Measurements from ENCODE around the gene TEDC1.

TEDC1 gene

GRCh38 chr14:105484997-105485393 lies 6.1 kb upstream of the TEDC1 start:
- DNase-seq (ENCODE audit: low read depth in 2 of 2): no peak

- no peak for DNase-seq (ENCODE audit: low read depth in 2 of 2)
Measured at GRCh38 chr14:105485739-105486162, 5.3 kb upstream of the TEDC1 start.

- no peak for DNase-seq (ENCODE audit: low read depth in 2 of 2)
Measured at GRCh38 chr14:105486163-105486973, 4.7 kb upstream of the TEDC1 start, which contains the start of gene CRIP1. TSS of gene CRIP1 (plus strand) at chr14:105486886. CDS start at chr14:105487260, 374 bp downstream.

- DNase-seq (ENCODE audit: low read depth in 2 of 2): peak in 1 of 2 experiments; percentile 53
Measured at GRCh38 chr14:105486974-105487448, 4.0 kb upstream of the TEDC1 start.

- peak in 1 of 2 experiments; percentile 38 for DNase-seq (ENCODE audit: low read depth in 2 of 2)
Measured at GRCh38 chr14:105487449-105487985, 3.5 kb upstream of the TEDC1 start.

GRCh38 chr14:105487986-105488777 lies 2.9 kb upstream of the TEDC1 start:
- DNase-seq (ENCODE audit: low read depth in 2 of 2): no peak

- no peak for DNase-seq (ENCODE audit: low read depth in 2 of 2)
Measured at GRCh38 chr14:105488781-105489541, 2.1 kb upstream of the TEDC1 start.

GRCh38 chr14:105489542-105490266 lies 1.3 kb upstream of the TEDC1 start:
- peak; percentile 63 to 80 for DNase-seq (ENCODE audit: low read depth in 2 of 2)

- no peak for DNase-seq (ENCODE audit: low read depth in 2 of 2)
Measured at GRCh38 chr14:105490267-105490571, 827 bp upstream of the TEDC1 start.

GRCh38 chr14:105491366-105491973 lies 424 bp downstream of the TEDC1 start:
- peak; percentile 78 to 92 for DNase-seq (ENCODE audit: low read depth in 2 of 2)

GRCh38 chr14:105492031-105492970 lies 1.3 kb downstream of the TEDC1 start:
- DNase-seq (ENCODE audit: low read depth in 2 of 2): no peak

- no peak for DNase-seq (ENCODE audit: low read depth in 2 of 2)
Measured at GRCh38 chr14:105492971-105493871, 2.2 kb downstream of the TEDC1 start.

- DNase-seq (ENCODE audit: low read depth in 2 of 2): no peak
Measured at GRCh38 chr14:105493921-105494605, 3.0 kb downstream of the TEDC1 start.

GRCh38 chr14:105494606-105494929 lies 3.5 kb downstream of the TEDC1 start:
- DNase-seq (ENCODE audit: low read depth in 2 of 2): no peak

GRCh38 chr14:105495101-105495989 lies 4.3 kb downstream of the TEDC1 start:
- DNase-seq (ENCODE audit: low read depth in 2 of 2): no peak

GRCh38 chr14:105495990-105496830 lies 5.2 kb downstream of the TEDC1 start:
- DNase-seq (ENCODE audit: low read depth in 2 of 2): no peak

Measured in stimulated activated CD4-positive, alpha-beta T cell treated with anti-CD3 and anti-CD28 coated beads, Interleukin-12 subunit alpha, Interleukin-12 subunit beta, amount 100 ng/mL, for 24 hours (primary cell).